HUES48 (cell line): ENCODE data around the gene SELENON.

Source experiments
- H3K27ac ChIP-seq: one replicate; pipeline ENCODE4 v1.7.0; 2013; ENCODE audit warnings: low read depth, low read length, inconsistent platforms
- H3K27me3 ChIP-seq: 2 replicates; pipeline ENCODE4 v1.6.1; 2013; ENCODE audit warnings: mild to moderate bottlenecking, low read length; ENCODE audit not compliant: control insufficient read depth, insufficient read depth
- H3K36me3 ChIP-seq: 2 replicates; pipeline ENCODE4 v1.6.1; 2013; ENCODE audit warnings: low read length; ENCODE audit not compliant: control insufficient read depth, insufficient read depth
- H3K4me1 ChIP-seq: 2 replicates; pipeline ENCODE4 v1.6.1; 2013; ENCODE audit warnings: mild to moderate bottlenecking, low read length; ENCODE audit not compliant: control insufficient read depth, insufficient read depth
- H3K4me3 ChIP-seq: 2 replicates; pipeline ENCODE4 v1.5.1; 2013; ENCODE audit warnings: mild to moderate bottlenecking, low read depth, low read length
- H3K9ac ChIP-seq: 2 replicates; pipeline ENCODE4 v1.6.1; 2013; ENCODE audit warnings: mild to moderate bottlenecking, low read depth, low read length, moderate library complexity
- H3K9me3 ChIP-seq: 2 replicates; pipeline ENCODE4 v1.6.1; 2013; ENCODE audit warnings: low read length; ENCODE audit not compliant: control insufficient read depth, insufficient read depth

The SELENON gene

GRCh38 chr1:25772164-25772563, 27.8 kb upstream of the SELENON start:
- H3K36me3 ChIP-seq = no peaks in the 10 kb centered on the region
- H3K27me3 ChIP-seq = no peaks in the 10 kb centered on the region
- H3K4me1 ChIP-seq = peaks cover 10% of the 10 kb centered on the region; the same call in 1 of the 2 replicates
- no peaks in the 10 kb centered on the region for H3K9me3 ChIP-seq
- no peak overlapping the region for H3K4me3 ChIP-seq
- H3K9ac ChIP-seq = no peak overlapping the region
- no peak overlapping the region for H3K27ac ChIP-seq

GRCh38 chr1:25772692-25773245, 27.2 kb upstream of the SELENON start:
- Histone ChIP-seq H3K4me1 (peaks cover 10% of the 10 kb centered on the region; the same call in 1 of the 2 replicates), H3K9me3 (no peaks in the 10 kb centered on the region), H3K27ac (no peak overlapping the region), H3K27me3 (no peaks in the 10 kb centered on the region), H3K36me3 (no peaks in the 10 kb centered on the region), H3K9ac (no peak overlapping the region), H3K4me3 (no peak overlapping the region)

GRCh38 chr1:25773441-25774125, 26.4 kb upstream of the SELENON start:
- no peaks in the 10 kb centered on the region for H3K27me3 ChIP-seq
- peaks cover 10% of the 10 kb centered on the region; the same call in 1 of the 2 replicates for H3K4me1 ChIP-seq
- H3K36me3 ChIP-seq = no peaks in the 10 kb centered on the region
- no peaks in the 10 kb centered on the region for H3K9me3 ChIP-seq
- no peak overlapping the region for H3K9ac ChIP-seq
- no peak overlapping the region for H3K4me3 ChIP-seq
- H3K27ac ChIP-seq = no peak overlapping the region

GRCh38 chr1:25774206-25774803, 25.7 kb upstream of the SELENON start:
- no peak overlapping the region for H3K4me3 ChIP-seq
- H3K27me3 ChIP-seq = no peaks in the 10 kb centered on the region
- no peaks in the 10 kb centered on the region for H3K9me3 ChIP-seq
- peaks cover 10% of the 10 kb centered on the region; the same call in 1 of the 2 replicates for H3K4me1 ChIP-seq
- no peaks in the 10 kb centered on the region for H3K36me3 ChIP-seq
- no peak overlapping the region for H3K27ac ChIP-seq
- H3K9ac ChIP-seq = no peak overlapping the region

GRCh38 chr1:25774921-25775771, 24.8 kb upstream of the SELENON start:
- H3K27ac ChIP-seq = no peak overlapping the region
- H3K4me3 ChIP-seq = no peak overlapping the region
- peaks cover 17% of the 10 kb centered on the region for H3K4me1 ChIP-seq
- no peak overlapping the region for H3K9ac ChIP-seq
- no peaks in the 10 kb centered on the region for H3K9me3 ChIP-seq
- no peaks in the 10 kb centered on the region for H3K36me3 ChIP-seq
- H3K27me3 ChIP-seq = no peaks in the 10 kb centered on the region

- H3K9ac ChIP-seq = no peak overlapping the region
- no peak overlapping the region for H3K4me3 ChIP-seq
- H3K36me3 ChIP-seq = no peaks in the 10 kb centered on the region
- H3K9me3 ChIP-seq = no peaks in the 10 kb centered on the region
- no peak overlapping the region for H3K27ac ChIP-seq
- H3K27me3 ChIP-seq = no peaks in the 10 kb centered on the region
- peaks cover 30% of the 10 kb centered on the region for H3K4me1 ChIP-seq
Observed at GRCh38 chr1:25779388-25779787, 20.6 kb upstream of the SELENON start.

GRCh38 chr1:25779894-25780293, 20.1 kb upstream of the SELENON start:
- H3K27me3 ChIP-seq = no peaks in the 10 kb centered on the region
- peak overlapping the region; percentile 34 for H3K27ac ChIP-seq
- peaks cover 28% of the 10 kb centered on the region for H3K4me1 ChIP-seq
- no peaks in the 10 kb centered on the region for H3K36me3 ChIP-seq
- no peak overlapping the region for H3K9ac ChIP-seq
- no peaks in the 10 kb centered on the region for H3K9me3 ChIP-seq
- H3K4me3 ChIP-seq = no peak overlapping the region

- Histone ChIP-seq H3K4me1 (peaks cover 21% of the 10 kb centered on the region), H3K9ac (no peak overlapping the region), H3K27ac (peak overlapping the region; percentile 65), H3K9me3 (no peaks in the 10 kb centered on the region), H3K36me3 (no peaks in the 10 kb centered on the region), H3K27me3 (no peaks in the 10 kb centered on the region), H3K4me3 (0 out of 2 replicates have a peak overlapping the region, but pooled peaks have one; percentile 4)
Observed at GRCh38 chr1:25780318-25781129, 19.5 kb upstream of the SELENON start.

GRCh38 chr1:25781130-25781433, 18.9 kb upstream of the SELENON start:
- no peaks in the 10 kb centered on the region for H3K27me3 ChIP-seq
- no peaks in the 10 kb centered on the region for H3K36me3 ChIP-seq
- H3K4me3 ChIP-seq = no peak overlapping the region
- no peak overlapping the region for H3K27ac ChIP-seq
- no peak overlapping the region for H3K9ac ChIP-seq
- peaks cover 20% of the 10 kb centered on the region for H3K4me1 ChIP-seq
- H3K9me3 ChIP-seq = no peaks in the 10 kb centered on the region

- H3K9ac ChIP-seq = no peak overlapping the region
Observed at GRCh38 chr1:25782608-25783201, 17.3 kb upstream of the SELENON start.

More at GRCh38 chr1:25782608-25783201, 17.3 kb upstream of the SELENON start:
- no peaks in the 10 kb centered on the region for H3K27me3 ChIP-seq
- H3K9me3 ChIP-seq = no peaks in the 10 kb centered on the region
- H3K36me3 ChIP-seq = no peaks in the 10 kb centered on the region
- H3K27ac ChIP-seq = no peak overlapping the region
- H3K4me3 ChIP-seq = no peak overlapping the region
- H3K4me1 ChIP-seq = peaks cover 20% of the 10 kb centered on the region
